MG63 (cell line): ENCODE measurements around the gene SPDYE3. TPM values are rescaled to one million over a fixed set of nuclear protein-coding genes. Genes with fewer than 3 reads are reported as not detected.
A peak's percentile ranks its signal among the peaks of the same experiment; 100 is the strongest.
"Not testable (repeated sequence)": the region's sequence is repeated elsewhere in the genome, so short reads cannot be mapped to it uniquely, and the experiment has no call there.

Experiments used
- DNase-seq: peaks from one replicate; pipeline ENCODE4 v3.0.0-alpha.2; 2020
- H3K27me3 ChIP-seq: fragments of 250-450 bp; sonication (Bioruptor Pico); 2 replicates; pipeline ENCODE4 v1.5.1; 2020; ENCODE audit warnings: mild to moderate bottlenecking, moderate library complexity
- H3K36me3 ChIP-seq: fragments of 250-450 bp; sonication (Bioruptor Pico); 2 replicates; pipeline ENCODE4 v1.5.1; 2020; ENCODE audit warnings: mild to moderate bottlenecking, moderate library complexity
- H3K4me3 ChIP-seq: fragments of 250-450 bp; sonication (Bioruptor Pico); 2 replicates; pipeline ENCODE4 v1.5.1; 2020; ENCODE audit warnings: mild to moderate bottlenecking, moderate library complexity
- H3K9me3 ChIP-seq: fragments of 250-450 bp; sonication (Bioruptor Pico); 2 replicates; pipeline ENCODE4 v1.5.1; 2020; ENCODE audit warnings: mild to moderate bottlenecking, moderate library complexity
- total RNA-seq: library from RNA; depleted of rRNA; stranded (reverse); fragments of >200 nt; shearing (Covaris generic); gene quantifications from 2 replicates; pipeline ENCODE4 v1.2.3, GENCODE V29; 2014; ENCODE audit warnings: low replicate concordance

The SPDYE3 gene
- total RNA-seq, 1 experiment from 2014 or later: not detected

GRCh38 chr7:100282069-100282608 lies 25.4 kb upstream of the SPDYE3 start:
- H3K4me3 ChIP-seq, H3K36me3 ChIP-seq, H3K9me3 ChIP-seq, H3K27me3 ChIP-seq, DNase-seq: not testable (repeated sequence)

DNA sequence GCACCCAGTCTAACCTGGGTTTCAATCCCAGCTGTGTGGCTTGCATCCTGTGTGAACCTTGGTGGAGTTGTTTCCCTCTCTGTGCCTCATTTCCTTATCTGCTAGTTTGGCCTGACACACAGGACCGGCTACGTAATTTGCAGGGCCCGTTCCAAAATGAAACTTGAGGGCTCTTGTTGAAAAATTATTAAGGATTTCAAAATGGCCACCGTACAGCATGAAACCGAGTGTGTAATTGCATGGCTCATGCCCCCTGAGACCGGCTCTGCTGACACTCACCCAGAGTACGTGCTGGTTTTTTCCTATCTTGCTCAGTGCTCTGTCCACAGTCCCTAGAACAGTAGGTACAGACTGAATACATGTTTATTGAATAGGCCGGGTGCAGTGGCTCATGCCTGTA lies 24.4 kb upstream of the SPDYE3 start:
- H3K9me3 ChIP-seq, H3K36me3 ChIP-seq, H3K27me3 ChIP-seq, DNase-seq, H3K4me3 ChIP-seq: not testable (repeated sequence)

- not testable (repeated sequence) for H3K4me3 ChIP-seq, H3K27me3 ChIP-seq, H3K9me3 ChIP-seq, H3K36me3 ChIP-seq, DNase-seq
Observed at GRCh38 chr7:100287191-100287969, 20.1 kb upstream of the SPDYE3 start.

- H3K27me3 ChIP-seq, H3K4me3 ChIP-seq, DNase-seq: not testable (repeated sequence)
Observed at GRCh38 chr7:100288258-100288657, 19.2 kb upstream of the SPDYE3 start.

GRCh38 chr7:100292162-100292561 lies 15.3 kb upstream of the SPDYE3 start:
- not testable (repeated sequence) for H3K36me3 ChIP-seq, H3K4me3 ChIP-seq, DNase-seq, H3K9me3 ChIP-seq, H3K27me3 ChIP-seq

More at GRCh38 chr7:100288258-100288657, 19.2 kb upstream of the SPDYE3 start:
- not testable (repeated sequence) for H3K36me3 ChIP-seq, H3K9me3 ChIP-seq

DNA sequence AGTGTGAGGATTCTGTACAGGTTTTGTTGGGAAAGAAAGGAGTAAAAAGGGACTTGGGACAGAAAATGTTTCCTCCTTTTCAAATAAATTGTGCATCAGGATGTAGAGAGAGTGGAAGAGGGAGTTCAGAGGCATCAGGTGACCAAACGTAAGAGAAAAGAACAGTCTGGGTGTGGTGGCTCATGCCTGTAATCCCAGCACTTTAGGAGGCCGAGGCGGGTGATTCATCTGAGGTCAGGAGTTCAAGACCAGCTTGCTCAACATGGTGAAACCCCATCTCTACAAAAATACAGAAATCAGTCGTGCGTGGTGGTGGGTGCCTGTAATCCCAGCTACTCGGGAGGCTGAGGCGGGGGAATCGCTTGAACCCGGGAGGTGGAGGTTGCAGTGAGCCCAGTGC lies 12.2 kb upstream of the SPDYE3 start:
- not testable (repeated sequence) for H3K27me3 ChIP-seq, H3K4me3 ChIP-seq, H3K9me3 ChIP-seq, H3K36me3 ChIP-seq
- peak; percentile 52 for DNase-seq

DNA sequence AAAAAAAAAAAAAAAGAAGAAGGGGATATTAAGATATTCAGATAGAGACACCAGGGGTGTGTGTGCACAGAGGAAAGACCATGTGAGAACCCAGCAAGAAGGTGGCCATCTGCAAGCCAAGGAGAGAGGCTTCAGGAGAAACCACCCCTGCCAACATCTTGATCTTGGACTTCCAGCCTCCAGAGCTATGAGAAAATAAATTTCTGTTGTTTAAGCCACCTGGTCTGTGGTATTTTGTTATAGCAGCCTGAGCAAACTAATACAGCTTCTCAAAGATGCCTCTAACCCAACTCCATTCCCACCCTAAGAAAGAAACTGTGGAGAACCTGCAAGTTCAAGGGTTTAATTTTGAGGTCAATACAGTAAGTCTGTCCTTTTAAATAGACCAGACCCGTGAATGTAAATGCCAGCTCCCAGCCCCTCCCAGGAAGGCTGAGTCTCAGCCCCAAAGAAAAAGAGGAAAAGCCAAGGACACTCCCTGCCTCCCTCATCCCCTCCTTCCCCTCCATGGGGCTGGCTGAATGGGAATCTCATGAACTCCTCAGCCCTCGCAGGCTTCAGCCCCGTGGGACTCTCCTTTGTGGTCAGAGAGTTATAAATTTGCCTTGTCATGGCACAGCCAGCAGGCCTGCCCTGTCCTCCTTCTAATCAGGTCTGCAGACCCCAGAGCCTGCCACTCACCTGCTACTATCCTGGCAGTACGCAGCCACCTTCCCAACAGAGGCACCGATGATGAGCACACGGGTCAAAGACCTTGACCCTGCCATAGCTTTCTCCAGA lies 9.5 kb upstream of the SPDYE3 start:
- not testable (repeated sequence) for H3K4me3 ChIP-seq, H3K9me3 ChIP-seq, H3K27me3 ChIP-seq, H3K36me3 ChIP-seq, DNase-seq

DNA sequence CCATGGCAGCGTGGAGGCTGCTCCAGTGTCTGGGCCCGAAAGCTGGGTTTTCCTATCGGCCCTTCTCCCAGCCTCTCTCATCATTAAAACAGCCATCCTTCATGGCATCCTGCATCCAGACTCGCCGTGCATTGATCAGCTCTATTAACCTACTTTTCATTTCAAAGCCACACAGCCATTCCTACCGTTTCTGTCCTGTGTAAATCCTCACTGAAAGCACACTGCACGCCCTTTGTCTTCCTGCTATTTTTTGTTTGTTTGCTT lies 8.9 kb upstream of the SPDYE3 start:
- H3K27me3 ChIP-seq, H3K9me3 ChIP-seq, H3K36me3 ChIP-seq, DNase-seq, H3K4me3 ChIP-seq: not testable (repeated sequence)

- H3K27me3 ChIP-seq, DNase-seq, H3K36me3 ChIP-seq, H3K4me3 ChIP-seq, H3K9me3 ChIP-seq: not testable (repeated sequence)
Observed at GRCh38 chr7:100304526-100304925, 3.0 kb upstream of the SPDYE3 start.

- not testable (repeated sequence) for H3K9me3 ChIP-seq, H3K27me3 ChIP-seq, DNase-seq, H3K36me3 ChIP-seq, H3K4me3 ChIP-seq
Observed at GRCh38 chr7:100318329-100318728, 10.8 kb downstream of the SPDYE3 start.

DNA sequence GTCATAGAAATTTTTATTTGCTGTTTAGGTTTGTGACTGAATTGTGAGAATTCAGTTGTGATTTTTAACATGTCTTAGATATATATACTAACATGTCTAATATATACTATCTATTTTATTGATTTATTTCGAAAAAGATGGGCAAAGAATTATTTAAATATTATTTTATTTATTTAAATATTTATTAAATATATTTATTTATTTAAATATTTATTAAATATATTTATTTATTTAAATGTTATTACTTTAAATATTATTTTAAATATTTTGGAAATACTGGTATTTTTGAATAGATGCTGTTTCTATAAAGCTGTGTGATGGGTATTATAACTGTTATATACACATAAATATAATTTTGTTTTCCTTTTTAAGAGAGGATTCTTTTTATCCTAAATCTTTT lies 14.1 kb downstream of the SPDYE3 start:
- DNase-seq, H3K9me3 ChIP-seq, H3K36me3 ChIP-seq, H3K4me3 ChIP-seq, H3K27me3 ChIP-seq: not testable (repeated sequence)

GRCh38 chr7:100324194-100324593 lies 16.7 kb downstream of the SPDYE3 start:
- not testable (repeated sequence) for H3K4me3 ChIP-seq, H3K27me3 ChIP-seq, H3K9me3 ChIP-seq, H3K36me3 ChIP-seq, DNase-seq

DNA sequence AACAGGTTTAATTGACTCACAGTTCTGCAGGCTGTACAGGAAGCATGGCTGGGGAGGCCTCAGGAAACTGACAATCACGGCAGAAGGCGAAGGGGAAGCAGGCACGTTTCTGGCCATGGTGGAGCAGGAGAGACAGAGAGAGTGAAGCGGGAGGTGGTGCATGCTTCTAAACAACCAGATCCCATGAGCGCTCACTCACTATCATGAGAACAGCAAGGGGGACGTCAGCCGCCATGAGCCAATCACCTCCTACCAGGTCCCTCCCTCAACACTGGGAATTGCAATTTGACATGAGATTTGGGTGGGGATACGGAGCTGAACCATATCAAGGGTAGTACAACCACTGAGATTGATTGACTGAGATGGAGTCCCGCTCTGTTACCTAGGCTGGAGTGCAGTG lies 18.2 kb downstream of the SPDYE3 start:
- not testable (repeated sequence) for H3K9me3 ChIP-seq, H3K27me3 ChIP-seq, DNase-seq, H3K36me3 ChIP-seq, H3K4me3 ChIP-seq

GRCh38 chr7:100326914-100327313 lies 19.4 kb downstream of the SPDYE3 start:
- not testable (repeated sequence) for DNase-seq, H3K9me3 ChIP-seq, H3K27me3 ChIP-seq, H3K36me3 ChIP-seq, H3K4me3 ChIP-seq

DNA sequence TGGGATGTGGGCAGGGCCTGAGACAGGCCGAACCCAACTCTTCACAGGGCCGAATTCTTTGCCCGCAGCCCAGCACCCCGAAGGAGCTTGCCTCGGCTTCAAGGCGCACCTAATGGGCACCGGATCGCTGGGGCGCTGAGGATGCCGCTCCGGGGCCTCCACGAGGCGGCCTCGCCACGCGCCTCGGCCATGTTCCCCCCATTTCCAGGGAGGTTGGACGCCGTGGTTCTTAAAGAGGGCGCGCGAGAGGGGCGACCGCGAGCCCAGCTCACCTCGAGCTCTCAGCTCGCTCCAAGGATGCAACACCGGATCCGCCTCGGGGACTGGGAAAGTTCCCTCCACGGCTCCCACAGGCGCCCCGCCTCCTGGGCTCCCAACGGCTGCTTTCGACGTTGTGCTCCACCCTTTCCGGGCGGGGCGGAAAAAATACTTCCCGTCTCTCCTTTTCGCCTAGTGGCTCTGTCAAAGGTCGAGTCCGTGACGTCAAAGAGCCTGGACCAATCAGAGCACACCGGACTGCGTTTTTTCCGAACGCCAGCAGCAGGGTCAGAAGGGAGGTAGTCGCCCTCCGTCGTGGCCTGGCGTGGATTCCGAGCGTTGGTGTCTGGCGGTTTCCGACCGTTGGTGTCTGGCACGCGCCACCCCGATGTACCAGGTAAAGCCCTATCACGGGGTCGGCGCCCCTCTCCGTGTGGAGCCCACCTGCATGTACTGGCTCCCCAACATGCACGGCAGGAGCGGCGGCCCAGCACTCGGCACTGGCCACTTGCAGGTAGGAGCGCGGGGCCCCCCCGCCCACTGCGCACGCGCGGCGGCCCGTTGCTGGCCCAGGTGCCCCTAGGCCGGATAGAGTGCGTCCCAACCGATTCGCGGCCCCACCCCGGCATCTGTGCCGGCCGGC lies 28.3 kb downstream of the SPDYE3 start:
- H3K9me3 ChIP-seq, H3K27me3 ChIP-seq, H3K36me3 ChIP-seq: not testable (repeated sequence)
- peak overlapping the region; percentile 88 for H3K4me3 ChIP-seq
- peak; percentile 88 for DNase-seq

- H3K27me3 ChIP-seq, H3K4me3 ChIP-seq, DNase-seq, H3K9me3 ChIP-seq, H3K36me3 ChIP-seq: not testable (repeated sequence)
Observed at GRCh38 chr7:100338083-100338696, 30.7 kb downstream of the SPDYE3 start.

DNA sequence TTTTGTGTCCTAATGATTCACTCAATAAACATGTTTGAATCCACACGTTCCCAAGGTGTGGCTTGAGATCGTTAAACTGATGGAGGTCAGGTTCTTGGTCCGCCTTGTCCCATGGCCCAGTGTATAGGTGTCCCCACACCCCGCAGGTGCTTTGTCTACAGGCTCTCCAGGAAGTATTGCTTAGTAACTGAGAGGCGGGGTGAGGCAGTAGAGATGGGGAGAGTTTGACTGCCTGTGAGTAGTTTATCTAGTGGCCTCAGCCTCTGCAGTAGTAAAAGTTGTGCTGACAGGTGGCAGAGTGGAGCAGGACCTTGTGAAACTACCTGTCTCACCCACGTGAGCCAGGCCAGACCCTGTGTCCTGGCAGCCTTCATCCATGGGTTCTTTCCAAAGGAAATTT lies 33.8 kb downstream of the SPDYE3 start:
- peaks cover 13% of the 10 kb centered on the region for H3K36me3 ChIP-seq
- not testable (repeated sequence) for H3K27me3 ChIP-seq, H3K9me3 ChIP-seq, DNase-seq, H3K4me3 ChIP-seq
